HG02981 (cell line): ENCODE results near the gene KIF13A.
"Not testable (repeated sequence)": the region's sequence is repeated elsewhere in the genome, so short reads cannot be mapped to it uniquely, and the experiment has no call there.

Source experiments
- ATAC-seq: cut with Tn5 transposase; IDR thresholded peaks from one replicate; pipeline ENCODE4 v1.9.1; 2021; ENCODE audit warnings: mild to moderate bottlenecking, moderate library complexity; ENCODE audit not compliant: unreplicated experiment

The KIF13A gene

DNA sequence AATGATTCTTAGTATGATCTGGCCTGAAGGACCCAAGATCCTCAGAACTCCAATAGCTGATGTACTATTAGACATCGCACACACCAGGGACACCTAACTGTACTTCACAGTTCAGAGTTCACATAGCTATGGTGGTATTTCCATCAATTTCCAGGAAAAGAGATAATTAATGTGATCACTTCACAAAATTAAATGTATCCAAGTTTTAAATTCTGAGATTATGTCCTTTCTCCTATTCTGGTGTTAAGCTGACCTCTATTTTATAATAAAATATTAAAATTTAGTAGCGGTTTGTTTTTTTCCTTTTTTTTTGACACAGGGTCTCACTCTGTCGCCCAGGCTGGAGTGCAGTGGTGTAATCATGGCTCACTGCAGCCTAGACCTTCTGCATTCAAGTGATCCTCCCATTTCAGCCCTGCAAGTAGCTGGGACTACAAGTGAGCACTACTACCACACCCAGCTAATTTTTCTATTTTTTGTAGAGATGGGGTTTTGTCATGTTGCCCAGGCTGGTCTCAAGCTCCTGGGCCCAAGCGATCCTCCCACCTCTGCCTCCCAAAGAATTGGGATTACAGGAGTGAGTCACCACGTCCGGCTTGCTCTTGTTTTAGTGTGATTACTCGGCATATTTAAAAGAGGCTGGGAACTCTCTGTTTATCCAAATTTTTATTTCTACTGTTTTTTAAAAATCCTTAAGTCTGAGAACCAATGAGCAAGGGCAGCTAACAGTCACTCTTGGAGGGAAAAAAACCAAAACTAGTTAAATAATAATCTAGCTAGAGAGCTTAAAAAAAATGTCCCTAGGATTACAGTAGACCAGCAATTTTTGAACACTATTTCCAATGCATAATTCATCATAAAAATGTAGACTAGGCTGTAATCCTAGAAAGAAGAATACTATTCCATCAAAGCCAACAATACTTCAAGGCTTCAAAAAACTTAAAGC, 16.0 kb downstream of the KIF13A start:
- no peak for ATAC-seq

DNA sequence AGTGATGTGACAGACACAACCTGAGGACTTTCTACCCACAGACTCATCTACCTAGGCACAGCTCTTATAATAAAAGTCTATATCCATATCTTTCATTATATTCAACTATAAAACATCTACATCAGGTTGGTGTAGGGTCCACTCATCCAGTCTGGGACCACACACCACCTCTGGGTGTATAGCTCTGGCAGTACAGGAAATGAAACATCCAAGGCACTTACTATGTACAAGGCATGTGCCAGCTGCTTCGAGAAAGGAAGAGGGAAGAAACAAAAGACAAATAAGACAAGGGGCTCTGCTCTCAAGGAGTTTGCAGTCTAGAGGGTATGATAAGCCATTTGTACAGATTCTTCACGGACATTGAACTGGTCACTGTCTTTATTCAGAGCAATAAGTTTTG, 18.6 kb downstream of the KIF13A start:
- ATAC-seq: no peak

DNA sequence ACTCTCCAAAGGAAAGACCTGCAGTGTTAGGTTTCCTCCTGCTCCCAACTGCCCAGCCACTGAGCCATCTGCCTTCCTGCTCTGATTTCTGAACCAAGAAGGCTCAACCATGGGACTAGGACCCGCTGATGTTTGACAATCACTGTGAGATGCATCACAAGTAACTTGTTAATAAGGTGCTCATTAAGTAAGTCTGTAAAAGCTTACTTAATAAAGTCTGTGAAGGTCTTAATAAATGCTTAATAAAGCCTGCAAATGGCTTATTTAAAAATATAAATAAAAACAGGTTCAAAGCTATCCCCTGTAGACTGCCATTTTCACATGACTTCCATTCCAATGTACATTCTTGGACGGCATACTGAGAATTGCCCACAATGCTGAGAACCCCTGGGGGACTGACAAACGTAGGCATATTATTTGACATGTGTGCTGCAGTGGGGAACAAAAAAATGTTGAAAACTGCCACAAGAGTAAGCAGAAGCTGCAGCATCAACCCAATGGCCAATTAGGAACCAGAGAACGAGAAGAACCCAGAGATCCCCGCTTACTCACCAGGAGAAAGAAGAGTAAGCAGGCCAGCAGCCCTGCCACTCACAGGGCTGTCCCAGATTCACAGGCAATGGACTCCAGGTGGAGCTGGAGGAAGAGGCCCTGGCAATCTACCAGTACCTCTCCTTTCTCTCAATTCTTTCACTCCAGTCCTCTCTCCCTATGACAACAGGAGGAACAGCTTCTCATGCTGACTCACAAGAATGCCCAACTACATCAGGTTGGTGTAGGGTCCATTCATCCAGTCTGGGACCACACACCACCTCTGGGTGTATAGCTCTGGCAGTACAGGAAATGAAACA, 19.5 kb downstream of the KIF13A start:
- ATAC-seq: no peak

DNA sequence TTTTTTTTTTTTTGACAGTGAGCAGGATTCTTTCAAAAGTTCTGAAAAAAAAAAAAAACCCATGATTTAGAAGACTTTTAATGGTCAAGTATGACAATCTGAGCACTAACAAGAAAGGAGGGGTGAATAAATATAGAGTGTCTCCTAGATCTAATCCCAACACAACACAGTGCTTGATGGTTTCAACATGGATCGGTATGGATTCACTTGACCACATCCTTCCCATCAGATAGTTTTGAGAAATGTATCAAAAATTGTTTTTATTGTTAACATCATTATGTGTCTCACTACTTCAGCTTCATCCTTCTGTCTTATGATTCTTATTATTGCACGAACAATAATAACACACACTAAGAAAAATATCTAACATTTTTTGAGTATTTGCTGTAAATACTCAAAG, 21.0 kb downstream of the KIF13A start:
- no peak for ATAC-seq

DNA sequence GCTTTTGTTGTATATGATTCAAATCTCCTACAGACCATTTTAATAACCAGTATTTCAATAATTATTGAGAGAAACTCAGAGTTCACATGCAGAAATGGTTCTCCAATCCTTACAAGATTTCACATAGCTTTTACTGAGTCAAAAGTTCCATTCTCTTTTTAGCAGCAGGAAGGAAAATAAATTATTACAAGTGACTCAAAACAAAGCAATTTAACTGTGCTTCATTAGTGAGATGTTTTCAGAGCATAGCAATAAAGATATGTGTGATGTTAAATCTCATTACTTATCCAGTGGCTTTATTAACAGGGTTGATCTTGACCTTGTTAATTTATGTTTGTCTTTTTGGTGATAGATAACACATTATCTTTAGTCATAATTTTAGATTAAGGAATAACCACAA, 22.0 kb downstream of the KIF13A start:
- ATAC-seq: no peak

DNA sequence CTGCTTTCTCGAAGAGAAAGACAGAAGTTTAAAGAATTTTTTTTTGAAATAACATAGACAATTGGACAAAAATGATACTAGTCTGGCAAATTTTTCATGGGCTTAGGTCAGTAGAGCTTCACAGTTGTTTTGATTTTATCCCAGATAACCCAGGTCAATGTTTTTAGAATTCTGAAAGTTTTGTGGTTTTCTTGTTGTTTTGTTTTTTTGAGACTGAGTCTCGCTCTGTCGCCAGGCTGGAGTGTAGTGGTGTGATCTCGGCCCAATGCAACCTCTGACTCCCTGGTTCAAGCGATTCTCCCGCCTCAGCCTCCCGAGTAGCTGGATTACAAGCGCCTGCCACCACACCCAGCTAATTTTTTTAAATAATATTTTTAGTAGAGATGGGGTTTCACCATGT, 22.8 kb downstream of the KIF13A start:
- ATAC-seq: no peak

DNA sequence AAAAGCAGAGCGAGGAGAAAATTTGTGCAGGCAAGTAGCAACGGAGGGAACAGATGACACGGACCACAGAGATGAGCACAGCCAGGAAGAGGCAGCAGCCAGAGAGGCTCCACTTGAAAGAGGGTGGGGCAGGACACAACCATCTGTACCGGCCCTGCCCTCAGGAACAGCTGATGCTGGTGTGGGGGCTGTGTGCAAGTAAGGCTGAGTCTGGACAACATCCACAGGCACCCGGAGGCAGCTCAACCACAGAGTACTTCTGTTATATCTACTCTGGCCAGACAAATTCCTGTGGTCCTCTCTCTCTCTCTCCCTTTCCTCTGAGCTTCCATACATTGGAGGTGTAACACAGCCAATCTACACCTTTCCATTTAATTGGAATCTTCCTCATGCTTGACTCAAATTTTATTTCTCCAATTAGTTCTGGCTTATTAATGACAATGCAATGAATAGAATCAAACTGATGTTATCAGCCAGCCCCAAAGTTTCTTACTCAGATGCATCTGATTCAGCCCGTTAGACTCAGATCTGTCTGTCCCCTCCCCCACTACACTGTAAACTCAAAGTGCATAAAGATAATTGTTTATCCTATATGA, 24.9 kb downstream of the KIF13A start:
- no peak for ATAC-seq

DNA sequence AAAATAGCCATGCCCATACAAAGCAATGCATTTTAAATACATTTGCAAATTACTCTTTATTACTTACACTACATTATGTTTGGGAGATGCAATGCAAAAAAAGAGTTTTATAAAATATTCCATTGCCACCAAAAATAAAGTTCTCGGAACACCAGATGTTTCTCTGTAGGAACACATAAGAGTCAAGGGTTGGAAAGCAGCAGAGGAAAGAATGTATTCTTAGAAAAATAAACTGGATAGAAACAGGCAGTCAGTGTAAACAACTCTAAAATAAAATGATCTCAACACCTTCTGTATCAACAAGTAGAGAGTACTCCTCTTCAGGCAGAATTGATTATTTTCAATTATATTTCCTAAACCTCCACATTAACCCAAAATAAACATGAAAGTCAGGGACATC, 28.1 kb downstream of the KIF13A start:
- ATAC-seq: no peak

DNA sequence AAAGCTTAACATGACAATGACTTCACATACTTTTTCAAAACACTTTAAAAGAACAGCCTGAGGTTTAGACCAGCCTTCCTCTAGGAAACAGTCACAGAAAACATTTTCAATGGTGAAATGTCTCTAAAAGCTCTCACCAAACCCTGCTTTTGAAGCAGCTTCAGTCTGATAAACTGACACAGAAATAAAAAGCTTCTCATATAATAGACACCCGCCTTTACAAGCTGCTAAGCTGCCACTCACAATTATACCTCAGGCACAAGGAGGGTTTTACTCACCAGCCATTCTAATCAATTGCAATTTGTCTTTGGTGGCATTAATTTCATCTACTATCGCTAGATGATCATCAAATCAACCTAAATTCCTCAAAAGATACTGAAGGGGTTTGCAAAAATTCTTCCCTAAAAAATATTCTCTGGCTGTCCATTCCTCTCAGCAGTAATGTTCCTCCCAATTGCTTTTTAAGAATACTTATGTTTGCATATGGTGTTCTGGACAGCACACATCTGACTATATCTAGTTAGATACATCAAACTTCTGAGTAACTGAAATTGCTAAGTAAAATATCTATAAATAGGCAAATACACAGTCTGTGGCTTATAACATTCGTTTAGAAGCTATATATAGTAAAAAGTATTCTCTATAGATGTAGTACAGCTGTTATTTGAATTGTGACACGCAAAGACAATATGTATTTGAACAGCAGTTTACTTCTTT, 29.4 kb downstream of the KIF13A start:
- ATAC-seq: no peak

DNA sequence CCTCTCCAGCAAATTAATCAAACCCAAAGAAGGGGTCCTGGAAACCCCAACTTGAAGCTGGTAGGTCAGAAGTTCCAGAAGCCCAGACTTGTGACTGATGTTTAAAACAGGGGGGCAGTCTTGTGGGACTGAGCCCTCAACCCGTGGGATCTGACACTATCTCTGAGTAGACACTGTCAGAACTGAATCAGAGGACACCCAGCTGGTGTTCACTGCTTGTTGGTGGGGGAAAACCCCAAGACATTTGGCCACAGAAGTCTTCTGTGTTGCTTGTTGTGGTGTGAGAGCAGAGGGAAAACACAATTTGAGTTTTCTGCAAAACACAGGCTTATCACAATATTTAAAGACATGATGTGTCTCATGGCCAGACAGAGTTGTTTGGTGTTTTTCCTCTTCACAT, 29.9 kb downstream of the KIF13A start:
- no peak for ATAC-seq

DNA sequence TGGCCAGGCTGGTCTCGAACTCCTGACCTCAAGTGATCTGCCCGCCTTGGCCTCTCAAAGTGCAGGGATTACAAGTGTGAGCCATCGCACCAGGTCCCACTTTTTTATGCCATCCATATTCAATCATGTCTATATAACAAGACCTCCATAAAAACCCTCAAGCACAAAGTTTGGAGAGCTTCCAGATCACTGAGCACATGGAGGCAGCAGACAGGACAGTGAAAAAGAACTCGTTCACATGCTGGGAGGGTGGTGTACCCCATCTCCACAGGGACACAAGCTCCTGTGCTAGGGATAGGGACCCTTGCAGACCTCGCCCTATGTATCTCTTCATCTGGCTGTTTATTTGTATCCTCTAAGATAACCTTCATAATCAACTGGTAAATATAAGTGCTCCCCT, 30.3 kb downstream of the KIF13A start:
- ATAC-seq: no peak

DNA sequence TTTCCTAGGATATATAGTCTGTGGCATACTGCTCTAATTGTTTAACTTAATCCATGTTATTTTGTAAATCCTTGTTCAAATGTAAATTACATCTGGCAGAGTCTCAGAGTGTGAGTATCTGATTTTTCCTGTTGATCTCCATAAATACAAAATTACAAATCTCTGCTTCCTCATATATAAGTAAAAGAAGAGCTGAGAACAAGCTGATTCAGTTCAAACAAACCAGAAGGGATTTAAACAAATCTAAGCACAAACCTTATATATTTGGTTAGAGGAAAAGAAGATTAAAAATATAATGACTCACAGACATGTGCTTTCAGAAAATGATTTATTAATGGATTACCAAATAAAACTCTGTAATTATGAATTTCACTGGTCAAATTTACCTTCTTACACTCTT, 37.3 kb downstream of the KIF13A start:
- no peak for ATAC-seq

DNA sequence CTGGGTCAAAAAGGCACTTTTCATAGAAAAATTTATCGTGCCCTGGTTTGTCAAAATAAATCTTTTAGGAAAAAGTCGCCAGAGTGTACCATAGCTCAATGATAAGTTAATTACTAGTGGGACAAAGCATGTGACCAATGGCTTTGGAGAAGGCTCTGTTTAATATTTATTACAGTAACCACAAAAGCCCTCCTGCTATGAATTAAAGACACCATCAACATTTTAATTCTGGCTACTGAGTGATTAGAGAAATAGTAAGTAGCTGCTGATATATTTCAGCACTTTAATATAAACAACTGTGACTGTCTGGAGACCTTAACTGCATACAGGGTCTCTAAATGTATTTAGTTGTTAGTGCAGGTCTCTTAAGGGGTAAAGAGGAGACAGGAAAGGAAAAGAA, 38.3 kb downstream of the KIF13A start:
- ATAC-seq: no peak

DNA sequence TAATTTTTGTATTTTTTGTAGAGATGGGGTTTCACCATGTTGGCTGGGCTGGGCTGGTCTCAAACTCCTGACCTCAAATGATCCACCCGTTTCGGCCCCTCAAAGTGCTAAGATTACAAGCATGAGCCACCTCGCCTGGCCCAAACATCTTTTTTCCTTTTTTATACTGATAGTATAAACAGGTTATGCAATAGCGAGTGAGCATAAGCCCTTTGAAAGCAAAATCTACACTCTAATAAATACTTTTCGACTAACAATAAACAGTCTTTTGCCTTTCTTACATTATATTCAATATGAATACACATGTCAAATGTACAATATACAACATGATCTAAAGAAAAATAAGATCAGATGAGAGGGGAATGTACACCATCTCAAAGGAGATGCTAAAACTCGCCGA, 38.7 kb downstream of the KIF13A start:
- ATAC-seq: no peak

DNA sequence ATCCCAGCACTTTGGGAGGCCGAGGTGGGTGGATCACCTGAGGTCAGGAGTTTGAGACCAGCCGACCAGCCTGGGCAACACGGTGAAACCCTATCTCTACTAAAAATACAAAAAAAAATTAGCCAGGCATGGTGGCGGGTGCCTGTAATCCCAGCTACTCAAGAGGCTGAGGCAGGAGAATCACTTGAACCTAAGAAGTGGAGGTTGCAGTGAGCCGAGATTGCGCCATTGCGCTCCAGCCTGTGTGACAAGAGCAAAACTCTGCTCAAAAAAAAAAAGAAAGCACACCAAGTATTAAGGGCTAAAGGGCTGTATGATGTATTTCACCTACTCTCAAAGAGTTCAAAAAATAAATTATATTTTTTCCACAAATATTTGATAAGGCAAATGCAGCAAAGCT, 39.9 kb downstream of the KIF13A start:
- ATAC-seq: not testable (repeated sequence)

DNA sequence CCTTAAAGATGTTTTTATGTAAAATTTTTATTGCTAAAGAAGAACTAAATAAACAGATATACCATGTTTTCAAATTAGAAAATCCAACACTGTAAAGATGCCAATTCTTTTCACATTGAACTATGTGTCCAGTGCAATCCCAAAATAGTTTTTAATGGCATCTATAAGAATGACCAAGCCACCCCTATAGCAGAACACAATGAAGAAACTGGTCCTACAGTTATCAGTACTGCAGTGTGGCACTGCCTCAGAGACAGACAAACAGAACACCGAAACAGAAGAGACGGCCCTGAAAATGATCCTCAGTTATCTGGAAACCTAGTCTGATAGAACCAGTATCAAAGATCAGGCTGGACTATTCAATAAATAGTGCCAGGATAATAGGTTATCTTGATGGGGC, 41.9 kb downstream of the KIF13A start:
- ATAC-seq: no peak

DNA sequence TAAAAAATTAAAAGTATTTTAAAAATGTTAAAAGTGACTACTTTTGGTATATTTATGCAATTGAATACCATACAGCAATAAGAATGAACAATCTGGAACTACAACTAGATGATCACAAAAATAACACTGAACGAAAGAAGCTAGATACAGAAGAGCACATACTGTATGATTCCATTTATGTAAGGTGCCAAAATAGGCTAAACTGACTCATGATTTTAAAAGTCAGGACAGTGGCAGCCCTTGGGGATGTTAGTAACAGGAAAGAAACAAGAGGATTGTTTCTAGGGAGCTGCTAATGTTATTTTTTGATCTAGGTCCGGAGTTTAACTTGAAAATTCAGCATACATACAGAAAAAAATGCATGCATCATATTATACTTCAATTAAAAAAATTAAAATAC, 42.3 kb downstream of the KIF13A start:
- ATAC-seq: no peak

DNA sequence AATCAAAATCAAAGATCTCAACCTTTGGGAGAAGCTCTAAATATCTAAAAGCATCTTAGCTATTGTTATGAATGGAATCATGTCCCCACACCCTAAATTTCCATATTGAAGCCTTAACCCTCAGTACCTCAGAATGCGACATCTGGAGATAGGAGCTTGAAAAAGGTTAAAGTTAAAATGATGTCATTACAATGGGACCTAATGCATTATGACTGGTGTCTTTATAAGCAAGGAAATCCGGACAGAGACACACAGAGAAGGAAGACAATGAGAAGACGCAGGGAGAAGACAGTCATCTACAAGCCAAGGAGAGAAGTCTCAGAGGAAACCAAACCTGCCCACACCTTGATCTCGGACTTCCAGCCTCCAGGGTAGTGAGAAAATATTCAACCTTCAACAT, 46.1 kb downstream of the KIF13A start:
- no peak for ATAC-seq

DNA sequence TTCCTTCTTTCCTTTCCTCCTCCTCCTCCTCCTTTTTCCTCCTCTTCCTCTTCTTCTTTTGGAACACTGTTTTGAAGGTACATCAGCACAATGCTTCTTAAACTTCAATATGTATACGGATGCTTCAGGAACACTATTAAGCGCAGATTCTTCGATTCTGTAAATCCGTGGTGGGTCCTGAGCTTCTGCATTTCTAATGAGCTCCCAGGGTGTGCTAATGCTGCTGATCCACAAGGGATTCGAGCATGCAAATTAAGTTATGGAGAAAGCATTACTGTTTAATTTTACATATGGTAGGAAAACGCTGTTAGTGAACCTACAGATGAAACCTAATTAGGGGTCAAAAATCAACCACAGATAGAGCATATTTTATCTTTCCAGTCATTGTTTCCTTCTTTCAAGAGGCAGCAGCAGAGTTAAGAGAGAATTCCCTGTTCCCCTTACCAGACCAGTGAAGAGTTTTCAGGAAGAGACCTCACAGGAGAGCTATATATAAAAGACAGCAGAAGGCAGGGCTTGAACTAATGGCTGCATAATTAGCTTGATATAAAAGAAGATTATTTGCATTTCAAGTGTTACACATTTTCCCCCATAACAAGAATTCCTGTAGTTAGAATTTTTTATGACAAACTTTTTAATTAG, 47.2 kb downstream of the KIF13A start:
- ATAC-seq: no peak

DNA sequence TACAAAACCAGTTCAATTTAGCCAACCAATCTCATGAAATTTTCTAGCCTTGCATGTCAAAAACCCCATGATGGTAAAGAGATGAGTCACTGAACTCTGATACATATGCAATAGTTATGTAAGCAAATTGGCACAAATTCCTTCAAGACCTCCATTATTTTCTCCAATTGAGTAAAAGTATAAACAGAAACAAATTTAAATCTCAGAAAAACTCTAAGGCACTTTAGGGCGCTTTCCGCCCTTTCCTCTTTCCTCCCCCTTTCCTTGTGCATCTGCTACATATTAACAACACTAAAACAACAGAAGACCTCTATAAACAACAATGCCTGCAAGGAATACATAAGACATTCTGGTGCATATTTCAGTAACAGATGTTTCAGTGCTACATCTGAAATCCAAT, 48.5 kb downstream of the KIF13A start:
- no peak for ATAC-seq
